Fibroblast of the aortic adventitia (primary cell): ENCODE measurements around the gene RAB31. TPM values are rescaled to one million over a fixed set of nuclear protein-coding genes. Genes with fewer than 3 reads are reported as not detected.
A peak's percentile ranks its signal among the peaks of the same experiment; 100 is the strongest.

ENCODE experiments used
- DNase-seq: peaks from one replicate; pipeline ENCODE4 v3.0.0-alpha.2; 2010; ENCODE audit warnings: low read depth
- H3K4me3 ChIP-seq: 2 replicates; pipeline ENCODE4 v1.5.1; 2011; ENCODE audit warnings: low read depth, mild to moderate bottlenecking, control low read depth, low read length, moderate library complexity
- CTCF ChIP-seq: IDR thresholded peaks from 2 replicates; pipeline ENCODE4 v1.5.1; 2011; ENCODE audit warnings: mild to moderate bottlenecking, low read length, control low read depth, inconsistent platforms; ENCODE audit not compliant: insufficient read depth
- total RNA-seq: library from RNA; depleted of rRNA; stranded (reverse); fragments of >200 nt; gene quantifications from 2 replicates; pipeline ENCODE4 v1.2.3, GENCODE V29; 2012; ENCODE audit warnings: low replicate concordance

Gene RAB31
- total RNA-seq, 1 donor, result 90.4 TPM

- no peak for TF ChIP-seq CTCF
- no peak overlapping the region for H3K4me3 ChIP-seq
- DNase-seq, result peak; percentile 95
Observed at GRCh38 chr18:9869715-9870430, 161.8 kb downstream of the RAB31 start.

- H3K4me3 ChIP-seq, result no peak overlapping the region
- no peak for DNase-seq
- TF ChIP-seq CTCF, result no peak
Observed at GRCh38 chr18:9870431-9871008, 162.4 kb downstream of the RAB31 start.

- TF ChIP-seq CTCF, result no peak
- no peak overlapping the region for H3K4me3 ChIP-seq
- no peak for DNase-seq
Observed at GRCh38 chr18:9871244-9871746, 163.2 kb downstream of the RAB31 start.

GRCh38 chr18:9872823-9873222 lies 164.7 kb downstream of the RAB31 start:
- DNase-seq, result no peak
- no peak for TF ChIP-seq CTCF
- no peak overlapping the region for H3K4me3 ChIP-seq

GRCh38 chr18:9874728-9875127 lies 166.6 kb downstream of the RAB31 start:
- TF ChIP-seq CTCF, result no peak
- DNase-seq, result no peak

GRCh38 chr18:9876212-9876866 lies 168.2 kb downstream of the RAB31 start:
- DNase-seq, result no peak
- TF ChIP-seq CTCF, result no peak
- no peak overlapping the region for H3K4me3 ChIP-seq

More at GRCh38 chr18:9874728-9875127, 166.6 kb downstream of the RAB31 start:
- H3K4me3 ChIP-seq, result no peak overlapping the region
